22Rv1 (cell line): ENCODE results near the gene ZSCAN21.
A peak's percentile ranks its signal among the peaks of the same experiment; 100 is the strongest.
"Not testable (repeated sequence)": the region's sequence is repeated elsewhere in the genome, so short reads cannot be mapped to it uniquely, and the experiment has no call there.

ENCODE experiments used
- H3K27ac ChIP-seq: fragments of 450-650 bp; 2 replicates; pipeline ENCODE4 v1.5.1; 2017
- CTCF ChIP-seq: fragments of 450-650 bp; IDR thresholded peaks from 2 replicates; pipeline ENCODE4 v1.5.1; 2017; ENCODE audit warnings: mild to moderate bottlenecking
- ZFX ChIP-seq: fragments of 450-650 bp; IDR thresholded peaks from 2 replicates; pipeline ENCODE4 v1.6.1; 2017; ENCODE audit warnings: antibody characterized with exemption, borderline replicate concordance

Gene ZSCAN21

DNA sequence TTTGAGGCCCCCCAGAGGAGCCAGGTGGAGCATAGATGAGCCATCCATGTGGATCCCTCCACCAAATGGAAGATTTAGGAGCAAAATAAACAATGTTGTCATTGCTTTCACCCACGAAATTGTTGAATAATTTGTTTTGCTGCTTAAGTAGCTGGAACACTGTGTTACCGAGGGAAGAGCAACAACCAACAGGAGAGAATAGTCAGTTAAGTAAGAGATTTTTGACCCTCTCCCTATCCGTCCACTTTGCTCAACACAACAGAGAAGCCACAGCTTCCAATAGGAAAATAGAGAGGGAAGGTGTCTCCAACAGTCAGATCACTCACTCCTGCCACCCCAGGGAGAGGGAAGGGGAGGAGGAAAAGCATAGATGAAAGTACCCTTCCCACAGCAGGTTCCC is 38.1 kb upstream of the ZSCAN21 start:
- TF ChIP-seq ZFX (no peak), CTCF (no peak)
- no peak overlapping the region for H3K27ac ChIP-seq

- H3K27ac ChIP-seq = not testable (repeated sequence)
Measured at GRCh38 chr7:100012385-100013327, 36.9 kb upstream of the ZSCAN21 start.

- no peak overlapping the region for H3K27ac ChIP-seq
- TF ChIP-seq CTCF (no peak), ZFX (no peak)
Measured at GRCh38 chr7:100013328-100013676, 36.3 kb upstream of the ZSCAN21 start.

DNA sequence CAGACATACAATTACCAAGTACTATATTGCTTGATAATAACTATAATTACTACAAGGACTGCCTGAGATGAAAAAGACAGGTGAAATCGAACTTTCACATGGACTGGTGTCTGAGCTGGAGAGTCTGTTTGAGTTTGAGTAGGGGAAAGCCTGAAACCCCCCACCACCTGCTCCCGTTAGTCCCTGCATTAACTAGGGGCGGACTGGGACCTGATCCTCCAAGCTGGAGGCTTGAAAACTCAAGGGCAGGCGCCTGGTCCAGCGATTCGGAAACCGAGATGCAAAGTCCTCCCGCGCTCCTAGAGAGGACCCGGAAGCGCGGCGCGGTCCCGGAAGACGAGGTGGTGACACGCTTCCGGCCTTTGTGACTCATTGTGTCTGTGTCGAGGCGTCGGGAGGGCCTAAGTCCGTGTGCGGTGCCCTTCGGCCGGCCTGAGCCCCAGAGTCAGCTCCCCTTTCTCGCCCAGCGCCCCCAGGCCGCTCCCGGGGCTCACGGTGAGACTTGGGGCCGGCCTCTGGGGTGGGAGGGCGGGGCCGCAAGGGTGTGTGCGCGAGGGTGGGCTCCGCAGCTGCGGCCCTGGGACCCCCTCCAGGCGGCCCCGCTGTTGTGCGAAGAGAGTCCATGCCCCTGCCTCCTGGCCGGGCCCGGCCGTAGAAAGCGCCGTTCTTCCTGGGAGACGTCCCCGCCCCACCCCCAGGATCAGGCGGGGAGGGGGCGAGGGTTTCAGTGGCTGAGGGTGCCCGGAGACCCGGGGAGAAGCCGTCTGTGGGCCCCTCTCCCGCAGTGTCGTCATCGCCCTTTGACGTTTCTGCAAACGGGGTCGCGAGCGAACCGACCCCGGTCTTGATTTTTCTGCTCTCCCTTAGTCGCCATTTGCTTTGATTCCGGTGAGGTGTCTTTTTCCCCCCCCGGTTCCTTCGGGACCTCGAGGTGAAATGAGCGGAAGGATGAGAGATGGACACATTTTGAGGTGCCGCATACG is 34.1 kb upstream of the ZSCAN21 start, which contains the start of gene ZKSCAN1:
Gene ZKSCAN1 (plus strand): TSS at position 365 of the 983 bp plus-strand sequence. CDS start 7,911 bp downstream, outside the sequence.
- no peak for TF ChIP-seq ZFX
- TF ChIP-seq CTCF = no peak
- peak within 1 kb of the TSS; percentile 72 for H3K27ac ChIP-seq

DNA sequence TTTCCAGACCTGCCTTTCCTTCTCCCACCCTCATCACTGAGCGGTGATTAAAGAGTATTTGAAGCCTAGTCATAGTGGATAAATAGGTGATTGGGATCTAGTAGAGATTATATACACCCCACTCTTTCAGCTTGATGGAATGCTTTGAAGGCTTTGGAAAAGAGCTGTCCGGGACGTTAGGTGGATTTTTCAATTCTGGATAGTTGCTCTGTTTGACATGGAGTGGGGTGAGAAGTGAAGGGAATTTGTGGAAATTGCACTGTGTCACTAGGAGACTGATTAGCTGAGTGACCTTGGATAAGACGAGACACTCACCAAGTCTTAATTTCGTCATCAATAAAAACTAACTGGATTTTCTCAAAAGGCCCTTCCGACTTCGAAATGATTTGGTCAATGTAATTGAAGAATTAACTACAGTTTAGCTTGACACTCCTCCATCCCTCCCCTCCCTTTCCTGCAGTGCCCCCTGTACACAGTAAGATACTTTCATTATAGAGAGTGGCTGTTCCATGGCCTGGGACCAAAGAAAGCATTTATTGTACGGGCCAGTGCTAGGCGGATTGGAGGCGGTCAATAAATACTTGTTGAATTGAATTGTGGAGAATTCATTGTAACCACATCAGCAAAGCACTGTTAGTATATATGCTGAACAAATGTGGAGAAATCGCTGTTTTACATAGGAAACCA is 33.2 kb upstream of the ZSCAN21 start:
- no peak for TF ChIP-seq CTCF
- peak overlapping the region; percentile 72 for H3K27ac ChIP-seq

DNA sequence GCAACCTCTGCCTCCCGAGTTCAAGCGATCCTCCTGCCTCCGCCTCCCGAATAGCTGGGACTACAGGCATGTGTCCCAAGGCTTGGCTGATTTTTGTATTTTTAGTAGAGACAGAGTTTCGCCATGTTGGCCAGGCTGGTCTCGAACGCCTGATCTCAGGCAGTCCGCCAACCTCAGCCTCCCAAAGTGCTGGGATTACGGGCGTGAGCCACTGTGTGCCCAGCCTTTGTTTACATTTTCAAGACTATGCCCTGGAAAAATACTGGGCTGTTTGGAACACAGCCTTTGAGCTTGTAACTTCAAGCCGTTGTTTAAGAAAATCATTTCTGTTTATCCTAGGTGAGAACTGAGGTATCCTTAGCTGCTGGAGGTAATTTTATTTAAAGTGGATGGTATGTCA is 32.3 kb upstream of the ZSCAN21 start:
- peak overlapping the region; percentile 72 for H3K27ac ChIP-seq
- TF ChIP-seq ZFX = no peak
- TF ChIP-seq CTCF = no peak

- no peak for TF ChIP-seq ZFX
- no peak for TF ChIP-seq CTCF
- H3K27ac ChIP-seq = no peak overlapping the region; the same call in 1 of the 2 replicates
Measured at GRCh38 chr7:100017875-100018274, 31.7 kb upstream of the ZSCAN21 start.
